GM20000 (cell line): ENCODE data around the gene HOXD12.

Source experiments
- DNase-seq: peaks from one replicate; pipeline ENCODE4 v3.0.0; 2012; ENCODE audit warnings: low spot score
- TF ChIP-seq, protein P1 (sequence below): IDR thresholded peaks from 2 replicates; pipeline ENCODE4 v1.5.1; 2012; ENCODE audit warnings: mild to moderate bottlenecking, control low read depth; ENCODE audit errors: extremely low read depth, missing control alignments

HOXD12 gene

DNA sequence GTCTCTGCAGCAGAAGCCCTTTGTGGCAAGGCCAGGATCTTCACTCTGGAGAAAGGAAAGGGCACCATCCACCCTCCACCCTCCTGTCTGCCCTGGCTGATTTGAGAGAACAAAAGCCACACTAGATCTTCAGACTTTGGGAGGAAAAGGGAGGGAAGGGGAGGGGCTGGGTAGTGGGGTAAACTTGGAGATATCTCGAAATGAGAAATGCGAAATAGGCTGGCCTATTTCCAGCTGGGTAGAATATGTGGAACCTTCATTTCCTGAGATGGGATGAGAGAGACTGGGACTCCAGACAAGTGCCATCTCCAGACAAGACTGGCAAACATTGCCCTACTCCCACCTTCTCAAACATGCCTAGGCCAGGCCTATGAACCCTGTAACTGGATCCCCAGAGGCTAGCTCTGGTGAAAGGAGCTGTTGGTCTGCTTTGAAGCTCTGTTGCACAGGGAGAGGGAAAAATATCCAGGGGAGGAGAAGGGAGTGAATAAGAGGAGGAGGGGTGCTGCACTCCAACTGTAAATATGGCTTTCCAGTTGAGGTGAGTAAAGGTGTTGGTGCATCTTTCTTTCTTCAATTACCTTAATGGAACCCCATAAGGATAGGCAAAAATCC is 1.7 kb downstream of the HOXD12 start:
- DNase-seq, result no peak
- TF ChIP-seq, protein P1, sequence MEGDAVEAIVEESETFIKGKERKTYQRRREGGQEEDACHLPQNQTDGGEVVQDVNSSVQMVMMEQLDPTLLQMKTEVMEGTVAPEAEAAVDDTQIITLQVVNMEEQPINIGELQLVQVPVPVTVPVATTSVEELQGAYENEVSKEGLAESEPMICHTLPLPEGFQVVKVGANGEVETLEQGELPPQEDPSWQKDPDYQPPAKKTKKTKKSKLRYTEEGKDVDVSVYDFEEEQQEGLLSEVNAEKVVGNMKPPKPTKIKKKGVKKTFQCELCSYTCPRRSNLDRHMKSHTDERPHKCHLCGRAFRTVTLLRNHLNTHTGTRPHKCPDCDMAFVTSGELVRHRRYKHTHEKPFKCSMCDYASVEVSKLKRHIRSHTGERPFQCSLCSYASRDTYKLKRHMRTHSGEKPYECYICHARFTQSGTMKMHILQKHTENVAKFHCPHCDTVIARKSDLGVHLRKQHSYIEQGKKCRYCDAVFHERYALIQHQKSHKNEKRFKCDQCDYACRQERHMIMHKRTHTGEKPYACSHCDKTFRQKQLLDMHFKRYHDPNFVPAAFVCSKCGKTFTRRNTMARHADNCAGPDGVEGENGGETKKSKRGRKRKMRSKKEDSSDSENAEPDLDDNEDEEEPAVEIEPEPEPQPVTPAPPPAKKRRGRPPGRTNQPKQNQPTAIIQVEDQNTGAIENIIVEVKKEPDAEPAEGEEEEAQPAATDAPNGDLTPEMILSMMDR, result no peak

DNA sequence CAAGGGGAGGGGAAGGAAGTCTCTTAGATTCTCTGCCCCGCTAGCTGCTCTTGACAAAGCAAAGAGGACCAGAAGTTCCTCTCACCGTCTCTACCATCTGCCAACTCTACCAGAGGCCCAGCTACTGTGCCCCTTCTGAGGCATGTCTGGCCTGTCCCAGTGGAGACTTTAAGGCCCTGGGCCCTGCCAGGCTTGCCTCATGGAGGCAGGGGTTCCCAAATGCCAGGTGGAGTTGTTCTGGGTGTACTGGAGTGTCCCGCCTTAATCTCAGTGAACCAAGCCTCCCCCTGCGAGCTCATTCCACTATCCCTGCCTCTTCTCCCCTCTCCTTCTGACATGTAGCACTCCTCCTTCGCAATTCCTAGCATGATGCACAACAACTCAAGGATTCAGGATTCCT is 2.2 kb downstream of the HOXD12 start:
- DNase-seq, result no peak
- TF ChIP-seq, protein P1, result no peak

DNA sequence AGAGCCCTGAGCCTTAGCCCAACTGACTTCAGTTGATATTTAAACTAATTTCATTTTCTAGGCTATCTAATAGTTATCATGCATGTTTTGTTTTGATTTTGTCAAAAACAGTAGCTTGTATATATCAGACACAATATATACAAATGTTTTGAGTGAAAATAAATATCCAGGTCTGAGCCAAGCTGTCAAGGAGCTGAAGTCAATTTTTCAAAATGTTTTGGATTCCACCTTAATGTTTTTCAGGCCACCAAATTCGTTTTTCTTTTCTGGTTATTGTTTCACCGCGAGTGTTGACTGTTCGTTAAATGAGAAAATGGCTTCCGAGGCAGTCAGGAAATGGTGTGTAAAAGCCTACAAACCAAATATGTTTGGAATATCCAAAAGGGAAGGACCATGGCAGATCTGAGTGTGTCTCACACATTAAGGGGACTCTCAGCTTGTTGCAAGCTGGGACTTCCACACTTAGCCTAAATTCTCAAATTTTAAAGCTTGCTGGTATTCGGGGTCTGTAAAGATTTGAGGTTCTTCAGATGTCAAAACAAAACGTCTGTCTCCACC is 2.8 kb downstream of the HOXD12 start:
- DNase-seq, result no peak
- TF ChIP-seq, protein P1, result no peak

DNA sequence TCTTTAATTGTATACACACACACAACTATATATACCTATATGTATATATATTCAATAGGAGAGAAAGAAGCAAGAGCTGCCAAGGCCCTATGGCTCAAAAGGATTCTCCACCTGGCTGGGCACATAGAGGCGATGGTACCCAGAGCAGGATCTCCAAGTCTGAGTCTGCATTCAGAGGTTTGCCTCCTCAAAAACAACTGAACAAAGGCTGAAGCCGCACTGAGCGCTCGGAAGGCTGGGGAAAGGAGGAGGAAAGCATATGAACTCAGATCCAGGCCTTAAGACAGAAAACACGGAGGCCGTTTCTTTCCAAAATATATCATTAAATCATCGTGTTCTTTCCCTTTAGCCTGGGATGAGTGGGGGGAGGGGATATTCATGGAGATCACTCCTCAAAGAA is 3.6 kb downstream of the HOXD12 start:
- DNase-seq, result no peak
- TF ChIP-seq, protein P1, result no peak

DNA sequence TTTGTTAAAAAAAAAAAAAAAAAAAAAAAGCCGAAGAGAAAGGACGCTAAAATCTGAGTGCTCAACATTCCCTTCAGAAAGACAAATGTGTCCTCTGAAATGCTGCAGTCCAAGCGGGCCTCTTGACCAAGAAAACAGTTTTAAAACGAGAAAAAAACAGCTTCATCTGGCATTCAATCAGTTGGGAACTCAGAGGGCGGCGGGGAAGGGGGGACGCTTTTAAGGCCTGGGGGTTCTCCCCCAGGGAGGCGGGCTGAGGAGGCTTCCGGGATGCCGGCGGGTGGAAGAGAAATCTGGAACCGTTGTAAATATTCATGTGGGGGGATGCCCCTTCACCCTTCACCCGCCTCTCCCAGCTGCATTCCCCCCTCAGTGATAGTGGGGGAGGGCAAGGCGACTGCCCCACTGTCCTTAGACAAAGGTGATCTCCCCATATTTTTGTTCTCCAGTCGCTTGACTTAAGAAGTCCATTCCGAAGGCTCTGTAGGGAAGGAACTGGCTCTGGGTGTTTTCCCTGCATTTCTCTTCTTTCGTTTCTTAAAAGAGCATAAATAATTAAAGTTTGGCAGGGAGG is 4.2 kb downstream of the HOXD12 start:
- TF ChIP-seq, protein P1, result no peak
- no peak for DNase-seq

DNA sequence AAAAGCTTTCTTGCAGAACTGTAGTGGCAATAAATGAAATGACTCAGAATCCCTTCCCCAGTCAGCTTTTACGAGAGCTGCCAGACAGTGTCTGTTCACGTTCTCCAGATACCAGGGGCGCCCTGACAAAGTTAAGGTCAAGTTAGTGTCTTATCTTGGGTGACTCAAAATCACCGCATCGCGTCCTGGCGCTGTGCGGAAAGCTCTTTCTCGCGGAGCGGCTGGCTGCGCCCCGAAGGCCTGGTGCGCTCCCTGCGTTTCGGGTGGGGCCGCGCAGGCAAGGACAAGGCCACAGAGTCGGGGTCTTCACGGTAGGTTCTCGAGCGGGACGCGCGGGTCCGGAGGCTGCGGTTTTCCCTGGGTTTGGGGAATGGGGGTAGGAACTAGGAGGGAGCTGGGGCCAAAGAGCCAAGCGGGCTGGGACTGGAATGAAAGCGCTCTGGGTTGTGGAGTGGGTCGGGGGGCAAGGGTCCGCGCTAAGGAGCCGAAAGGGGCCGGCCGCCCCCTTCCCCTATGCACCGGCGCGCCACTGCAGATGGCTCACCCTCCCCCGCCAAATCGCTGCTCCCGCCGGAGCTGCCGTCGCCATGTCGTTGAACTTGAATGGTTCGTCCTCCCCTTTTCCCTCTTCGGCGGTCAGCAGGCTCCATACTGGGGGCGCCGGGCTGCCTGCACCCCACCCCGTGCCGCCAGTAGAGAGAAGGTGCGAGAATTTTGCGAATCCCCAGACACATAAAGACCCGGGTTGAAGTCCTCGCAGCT is 4.9 kb downstream of the HOXD12 start:
- TF ChIP-seq, protein P1, result no peak
- no peak for DNase-seq
